ENCODE data around the gene CEMP1.

Gene CEMP1

GRCh38 chr16:2518823-2519710, 12.1 kb downstream of the CEMP1 start:
- no peak for DNase-seq (ENCODE audit: low spot score)

GRCh38 chr16:2517954-2518605, 13.1 kb downstream of the CEMP1 start:
- no peak for DNase-seq (ENCODE audit: low spot score)

GRCh38 chr16:2516391-2517240, 14.6 kb downstream of the CEMP1 start:
- no peak for DNase-seq (ENCODE audit: low spot score)

- peak; percentile 43 for DNase-seq (ENCODE audit: low spot score)
Measured at GRCh38 chr16:2515180-2515851, 15.9 kb downstream of the CEMP1 start.

- no peak for DNase-seq (ENCODE audit: low spot score)
Measured at GRCh38 chr16:2514333-2515179, 16.7 kb downstream of the CEMP1 start.

GRCh38 chr16:2513405-2514332, 17.5 kb downstream of the CEMP1 start, which contains the start of gene ATP6V0C:
Gene ATP6V0C (plus strand): TSS chr16:2513952. CDS start chr16:2514104, 152 bp downstream.
- peak; percentile 96 for DNase-seq (ENCODE audit: low spot score)

GRCh38 chr16:2512735-2513404, 18.3 kb downstream of the CEMP1 start:
- no peak for DNase-seq (ENCODE audit: low spot score)

- DNase-seq (ENCODE audit: low spot score): no peak
Measured at GRCh38 chr16:2511996-2512734, 19.0 kb downstream of the CEMP1 start.

GRCh38 chr16:2511128-2511800, 19.9 kb downstream of the CEMP1 start:
- DNase-seq (ENCODE audit: low spot score): peak; percentile 86

- no peak for DNase-seq (ENCODE audit: low spot score)
Measured at GRCh38 chr16:2508722-2509400, 22.3 kb downstream of the CEMP1 start.

GRCh38 chr16:2507665-2508064, 23.5 kb downstream of the CEMP1 start:
- DNase-seq (ENCODE audit: low spot score): no peak

- DNase-seq (ENCODE audit: low spot score): no peak
Measured at GRCh38 chr16:2507052-2507659, 24.1 kb downstream of the CEMP1 start.

GRCh38 chr16:2505695-2506094, 25.5 kb downstream of the CEMP1 start:
- no peak for DNase-seq (ENCODE audit: low spot score)

- no peak for DNase-seq (ENCODE audit: low spot score)
Measured at GRCh38 chr16:2501946-2502895, 29.0 kb downstream of the CEMP1 start.

GRCh38 chr16:2500918-2501750, 30.1 kb downstream of the CEMP1 start:
- DNase-seq (ENCODE audit: low spot score): peak; percentile 87

Measured in AG20443 (cell line).